NB4 (cell line): ENCODE data around the gene GSC2.

Experiments
- CTCF ChIP-seq: IDR thresholded peaks from one replicate; pipeline ENCODE4 v1.5.1; 2012; ENCODE audit warnings: low read depth, low read length
- MAX ChIP-seq: IDR thresholded peaks from 2 replicates; pipeline ENCODE4 v1.6.1; 2011; ENCODE audit warnings: low read depth, low read length
- MYC ChIP-seq: IDR thresholded peaks from 2 replicates; pipeline ENCODE4 v1.6.1; 2011; ENCODE audit warnings: low read depth, low read length
- POLR2A ChIP-seq: IDR thresholded peaks from 2 replicates; pipeline ENCODE4 v1.6.1; 2011; ENCODE audit warnings: mild to moderate bottlenecking; ENCODE audit not compliant: insufficient read length; ENCODE audit errors: extremely low read depth

- TF ChIP-seq CTCF (no peak), POLR2A (no peak), MYC (no peak), MAX (no peak)
These were observed 23.5 kb downstream of the GSC2 start for GRCh38 chr22:19126309-19127273.
